ENCODE results near the gene REEP1.
"Not testable (repeated sequence)": the region's sequence is repeated elsewhere in the genome, so short reads cannot be mapped to it uniquely, and the experiment has no call there.

The REEP1 gene

GRCh38 chr2:86237172-86237571 lies 100.3 kb downstream of the REEP1 start:
- ATAC-seq: no peak
- Mint-ChIP-seq H3K36me3 (no peaks in the 10 kb centered on the region), H3K27me3 (no peaks in the 10 kb centered on the region), H3K4me3 (no peak overlapping the region), H3K4me1 (peaks cover 37% of the 10 kb centered on the region), H3K27ac (no peak overlapping the region), H3K9me3 (no peaks in the 10 kb centered on the region)

- H3K27ac Mint-ChIP-seq: no peak overlapping the region
- H3K4me1 Mint-ChIP-seq: peaks cover 21% of the 10 kb centered on the region
- H3K36me3 Mint-ChIP-seq: no peaks in the 10 kb centered on the region
- H3K9me3 Mint-ChIP-seq: no peaks in the 10 kb centered on the region
- ATAC-seq: no peak
- H3K4me3 Mint-ChIP-seq: no peak overlapping the region
- no peaks in the 10 kb centered on the region for H3K27me3 Mint-ChIP-seq
Observed at GRCh38 chr2:86235196-86235980, 102.0 kb downstream of the REEP1 start.

- ATAC-seq: no peak
- Mint-ChIP-seq H3K9me3 (no peaks in the 10 kb centered on the region), H3K27ac (no peak overlapping the region)
Observed at GRCh38 chr2:86234563-86235131, 102.8 kb downstream of the REEP1 start.

GRCh38 chr2:86233436-86233835 lies 104.0 kb downstream of the REEP1 start:
- Mint-ChIP-seq H3K27ac (no peak overlapping the region), H3K4me3 (no peak overlapping the region), H3K36me3 (no peaks in the 10 kb centered on the region), H3K4me1 (peaks cover 27% of the 10 kb centered on the region), H3K9me3 (no peaks in the 10 kb centered on the region), H3K27me3 (no peaks in the 10 kb centered on the region)
- ATAC-seq: no peak

More at GRCh38 chr2:86234563-86235131, 102.8 kb downstream of the REEP1 start:
- no peaks in the 10 kb centered on the region for H3K27me3 Mint-ChIP-seq
- H3K4me1 Mint-ChIP-seq: peaks cover 19% of the 10 kb centered on the region
- no peak overlapping the region for H3K4me3 Mint-ChIP-seq
- H3K36me3 Mint-ChIP-seq: no peaks in the 10 kb centered on the region

- no peak for ATAC-seq
- H3K27me3 Mint-ChIP-seq: no peaks in the 10 kb centered on the region
Observed at GRCh38 chr2:86232910-86233309, 104.5 kb downstream of the REEP1 start.

GRCh38 chr2:86232373-86232784 lies 105.0 kb downstream of the REEP1 start:
- H3K9me3 Mint-ChIP-seq: no peaks in the 10 kb centered on the region
- peaks cover 20% of the 10 kb centered on the region for H3K4me1 Mint-ChIP-seq
- H3K27me3 Mint-ChIP-seq: no peaks in the 10 kb centered on the region
- ATAC-seq: no peak
- no peaks in the 10 kb centered on the region for H3K36me3 Mint-ChIP-seq
- H3K27ac Mint-ChIP-seq: no peak overlapping the region
- no peak overlapping the region for H3K4me3 Mint-ChIP-seq

More at GRCh38 chr2:86232910-86233309, 104.5 kb downstream of the REEP1 start:
- Mint-ChIP-seq H3K36me3 (no peaks in the 10 kb centered on the region), H3K4me3 (no peak overlapping the region), H3K4me1 (peaks cover 23% of the 10 kb centered on the region), H3K27ac (no peak overlapping the region), H3K9me3 (no peaks in the 10 kb centered on the region)

GRCh38 chr2:86231680-86232372 lies 105.6 kb downstream of the REEP1 start:
- no peak for ATAC-seq
- H3K9me3 Mint-ChIP-seq: no peaks in the 10 kb centered on the region
- no peaks in the 10 kb centered on the region for H3K36me3 Mint-ChIP-seq
- H3K4me1 Mint-ChIP-seq: peaks cover 15% of the 10 kb centered on the region
- H3K27me3 Mint-ChIP-seq: no peaks in the 10 kb centered on the region
- no peak overlapping the region for H3K4me3 Mint-ChIP-seq
- H3K27ac Mint-ChIP-seq: no peak overlapping the region

GRCh38 chr2:86230961-86231360 lies 106.5 kb downstream of the REEP1 start:
- H3K9me3 Mint-ChIP-seq: no peaks in the 10 kb centered on the region
- H3K36me3 Mint-ChIP-seq: no peaks in the 10 kb centered on the region
- no peak overlapping the region for H3K4me3 Mint-ChIP-seq
- H3K27ac Mint-ChIP-seq: peak overlapping the region; percentile 47
- ATAC-seq: no peak
- no peaks in the 10 kb centered on the region for H3K27me3 Mint-ChIP-seq
- peaks cover 16% of the 10 kb centered on the region for H3K4me1 Mint-ChIP-seq

- H3K36me3 Mint-ChIP-seq: no peaks in the 10 kb centered on the region
- H3K4me3 Mint-ChIP-seq: no peak overlapping the region
- ATAC-seq: peak; percentile 67
- H3K4me1 Mint-ChIP-seq: peaks cover 34% of the 10 kb centered on the region
- H3K27ac Mint-ChIP-seq: peak overlapping the region; percentile 64
- no peaks in the 10 kb centered on the region for H3K9me3 Mint-ChIP-seq
- H3K27me3 Mint-ChIP-seq: no peaks in the 10 kb centered on the region
Observed at GRCh38 chr2:86229221-86229620, 108.2 kb downstream of the REEP1 start.

- not testable (repeated sequence) for ATAC-seq, H3K4me3 Mint-ChIP-seq, H3K27me3 Mint-ChIP-seq, H3K9me3 Mint-ChIP-seq, H3K36me3 Mint-ChIP-seq
- Mint-ChIP-seq H3K4me1 (peaks cover 34% of the 10 kb centered on the region), H3K27ac (peak overlapping the region; percentile 64)
Observed at GRCh38 chr2:86228574-86228973, 108.9 kb downstream of the REEP1 start.

GRCh38 chr2:86227685-86228084 lies 109.7 kb downstream of the REEP1 start:
- no peak overlapping the region for H3K27ac Mint-ChIP-seq
- H3K4me1 Mint-ChIP-seq: peaks cover 34% of the 10 kb centered on the region
- no peak for ATAC-seq
- H3K4me3 Mint-ChIP-seq: no peak overlapping the region
- H3K9me3 Mint-ChIP-seq: no peaks in the 10 kb centered on the region
- no peaks in the 10 kb centered on the region for H3K36me3 Mint-ChIP-seq
- no peaks in the 10 kb centered on the region for H3K27me3 Mint-ChIP-seq

- no peak for ATAC-seq
- peaks cover 34% of the 10 kb centered on the region for H3K4me1 Mint-ChIP-seq
- no peaks in the 10 kb centered on the region for H3K36me3 Mint-ChIP-seq
- no peaks in the 10 kb centered on the region for H3K9me3 Mint-ChIP-seq
- no peaks in the 10 kb centered on the region for H3K27me3 Mint-ChIP-seq
- no peak overlapping the region for H3K27ac Mint-ChIP-seq
- no peak overlapping the region for H3K4me3 Mint-ChIP-seq
Observed at GRCh38 chr2:86226636-86227520, 110.5 kb downstream of the REEP1 start.

- peak; percentile 49 for ATAC-seq
- Mint-ChIP-seq H3K27ac (peak overlapping the region; percentile 3), H3K4me3 (no peak overlapping the region), H3K4me1 (peaks cover 34% of the 10 kb centered on the region), H3K9me3 (no peaks in the 10 kb centered on the region), H3K36me3 (no peaks in the 10 kb centered on the region), H3K27me3 (no peaks in the 10 kb centered on the region)
Observed at GRCh38 chr2:86226070-86226469, 111.4 kb downstream of the REEP1 start.

- Mint-ChIP-seq H3K27ac (peak overlapping the region; percentile 3), H3K9me3 (no peaks in the 10 kb centered on the region), H3K4me1 (peaks cover 34% of the 10 kb centered on the region), H3K36me3 (no peaks in the 10 kb centered on the region), H3K27me3 (no peaks in the 10 kb centered on the region), H3K4me3 (peak overlapping the region; percentile 47)
- peak; percentile 83 for ATAC-seq
Observed at GRCh38 chr2:86225581-86225980, 111.8 kb downstream of the REEP1 start.

Data from stimulated activated memory B cell treated with anti-CD40 and anti-IgM and Interleukin-4, amounts not matched to agents 10 μg/mL and 1 μg/mL and 100 μg/mL, for 72 hours (primary cell).